Chondrocyte (in vitro differentiated cells): ENCODE data around the gene ALDH1L1. TPM values are rescaled to one million over a fixed set of nuclear protein-coding genes. Genes with fewer than 3 reads are reported as not detected.

ENCODE experiments used
- DNase-seq: peaks from one replicate; pipeline ENCODE4 v3.0.0; 2021; ENCODE audit warnings: mixed read lengths, low spot score
- H3K27ac Mint-ChIP-seq: one replicate; pipeline ENCODE4 v1.8.0; 2021; ENCODE audit warnings: mild to moderate bottlenecking, moderate library complexity, mixed read lengths; ENCODE audit not compliant: unreplicated experiment
- H3K27me3 Mint-ChIP-seq: 2 replicates; pipeline ENCODE4 v1.8.0; 2021; ENCODE audit warnings: low read depth, mixed read lengths
- H3K36me3 Mint-ChIP-seq: 2 replicates; pipeline ENCODE4 v1.8.0; 2021; ENCODE audit warnings: low read depth, mixed read lengths
- H3K4me1 Mint-ChIP-seq: 2 replicates; pipeline ENCODE4 v1.8.0; 2021; ENCODE audit warnings: low read depth, mild to moderate bottlenecking, mixed read lengths
- H3K4me3 Mint-ChIP-seq: one replicate; pipeline ENCODE4 v1.8.0; 2021; ENCODE audit warnings: mild to moderate bottlenecking, moderate library complexity, mixed read lengths; ENCODE audit not compliant: unreplicated experiment
- H3K9me3 Mint-ChIP-seq: 2 replicates; pipeline ENCODE4 v1.8.0; 2021; ENCODE audit warnings: low read depth, mixed read lengths
- total RNA-seq: library from RNA; stranded (reverse); gene quantifications from 3 replicates; pipeline ENCODE4 v1.2.1, GENCODE V29; 2021
- TF ChIP-seq, protein P1 (sequence below): fragments of 200-600 bp; sonication (generic); IDR thresholded peaks from 2 replicates; pipeline ENCODE4 v1.5.0; 2021; ENCODE audit warnings: antibody characterized with exemption, mild to moderate bottlenecking, moderate library complexity

Gene ALDH1L1
- total RNA-seq, 1 donor from 2014 or later = 0.60 TPM

DNA sequence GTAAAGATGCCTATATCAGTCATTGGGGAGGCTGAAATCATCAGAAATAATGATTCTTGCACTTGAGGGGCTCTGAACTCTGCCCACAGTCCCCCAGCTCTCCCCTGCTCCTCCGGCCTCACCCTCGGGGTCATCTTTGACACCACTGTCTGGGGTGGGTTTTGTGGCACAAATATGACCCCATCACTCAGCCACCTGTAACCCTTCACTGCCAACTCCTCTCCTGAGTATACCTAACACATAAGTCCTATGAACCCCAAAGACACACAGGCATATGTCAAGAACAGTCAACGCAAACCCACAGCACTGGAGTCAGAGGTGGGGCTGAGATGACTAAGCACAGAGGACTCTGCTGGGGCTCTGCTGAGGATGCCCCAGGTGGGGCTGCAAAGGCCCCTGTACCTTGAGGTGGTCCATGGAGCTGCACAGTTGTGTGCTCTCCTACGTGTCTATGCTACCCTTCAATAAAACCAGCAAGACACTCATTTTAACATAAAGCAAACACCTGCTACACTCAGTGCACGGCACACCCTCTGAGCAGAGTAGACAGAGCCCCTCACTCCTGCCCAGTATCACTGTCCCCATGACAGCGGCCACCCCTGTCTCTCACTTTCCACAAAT, 126.3 kb downstream of the ALDH1L1 start:
- H3K27me3 Mint-ChIP-seq = no peaks in the 10 kb centered on the region
- peaks cover 2% of the 10 kb centered on the region for H3K36me3 Mint-ChIP-seq
- no peak overlapping the region for H3K4me3 Mint-ChIP-seq
- H3K27ac Mint-ChIP-seq = no peak overlapping the region
- no peaks in the 10 kb centered on the region for H3K9me3 Mint-ChIP-seq
- TF ChIP-seq, protein P1, sequence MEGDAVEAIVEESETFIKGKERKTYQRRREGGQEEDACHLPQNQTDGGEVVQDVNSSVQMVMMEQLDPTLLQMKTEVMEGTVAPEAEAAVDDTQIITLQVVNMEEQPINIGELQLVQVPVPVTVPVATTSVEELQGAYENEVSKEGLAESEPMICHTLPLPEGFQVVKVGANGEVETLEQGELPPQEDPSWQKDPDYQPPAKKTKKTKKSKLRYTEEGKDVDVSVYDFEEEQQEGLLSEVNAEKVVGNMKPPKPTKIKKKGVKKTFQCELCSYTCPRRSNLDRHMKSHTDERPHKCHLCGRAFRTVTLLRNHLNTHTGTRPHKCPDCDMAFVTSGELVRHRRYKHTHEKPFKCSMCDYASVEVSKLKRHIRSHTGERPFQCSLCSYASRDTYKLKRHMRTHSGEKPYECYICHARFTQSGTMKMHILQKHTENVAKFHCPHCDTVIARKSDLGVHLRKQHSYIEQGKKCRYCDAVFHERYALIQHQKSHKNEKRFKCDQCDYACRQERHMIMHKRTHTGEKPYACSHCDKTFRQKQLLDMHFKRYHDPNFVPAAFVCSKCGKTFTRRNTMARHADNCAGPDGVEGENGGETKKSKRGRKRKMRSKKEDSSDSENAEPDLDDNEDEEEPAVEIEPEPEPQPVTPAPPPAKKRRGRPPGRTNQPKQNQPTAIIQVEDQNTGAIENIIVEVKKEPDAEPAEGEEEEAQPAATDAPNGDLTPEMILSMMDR = no peak
- peaks cover 11% of the 10 kb centered on the region for H3K4me1 Mint-ChIP-seq
- no peak for DNase-seq

Other genes starting within 250 kb of the ALDH1L1 start
- gene ROPN1B, start 211.4 kb downstream of the ALDH1L1 start, total RNA-seq = 0.10 TPM in 1 of 3 replicates, not detected in the others
- gene SLC41A3, start 96.5 kb downstream of the ALDH1L1 start, total RNA-seq = 38.5 to 51.9 TPM (median 43.2 TPM) in 3 replicates
- 0.41 to 1.8 TPM (median 1.3 TPM) in 3 replicates for gene KLF15, start 176.8 kb upstream of the ALDH1L1 start, total RNA-seq
- not detected in 3 replicates for gene CFAP100, start 214.3 kb upstream of the ALDH1L1 start, total RNA-seq